Mononuclear cell (primary cell): Measurements from ENCODE around the gene DRAM1. TPM values are rescaled to one million over a fixed set of nuclear protein-coding genes. Genes with fewer than 3 reads are reported as not detected.

Experiments
- H3K27me3 ChIP-seq: 2 replicates; pipeline ENCODE4 v1.6.0; 2011; ENCODE audit warnings: low read length, control low read depth; ENCODE audit not compliant: insufficient read depth
- H3K4me1 ChIP-seq: 2 replicates; pipeline ENCODE4 v1.5.1; 2011; ENCODE audit warnings: mild to moderate bottlenecking, low read length, control low read depth; ENCODE audit not compliant: insufficient read depth
- H3K4me3 ChIP-seq: 2 replicates; pipeline ENCODE4 v1.5.1; 2011; ENCODE audit warnings: mild to moderate bottlenecking, low read length, moderate library complexity
- H3K9me3 ChIP-seq: 2 replicates; pipeline ENCODE4 v1.5.1; 2011; ENCODE audit warnings: low read depth, mild to moderate bottlenecking, control low read depth, low read length
- total RNA-seq: library from RNA; depleted of rRNA; stranded (reverse); fragments of >200 nt; gene quantifications from one replicate; pipeline ENCODE4 v1.2.3, GENCODE V29; 2012

The DRAM1 gene
- total RNA-seq, 1 donor, result 23.6 TPM

GRCh38 chr12:101935890-101936746 lies 58.7 kb downstream of the DRAM1 start:
- Histone ChIP-seq H3K4me3 (no peak overlapping the region), H3K4me1 (peaks cover 42% of the 10 kb centered on the region), H3K27me3 (no peaks in the 10 kb centered on the region), H3K9me3 (no peaks in the 10 kb centered on the region)

- Histone ChIP-seq H3K4me3 (no peak overlapping the region), H3K4me1 (peaks cover 39% of the 10 kb centered on the region), H3K27me3 (no peaks in the 10 kb centered on the region), H3K9me3 (no peaks in the 10 kb centered on the region)
Observed at GRCh38 chr12:101939306-101939705, 61.9 kb downstream of the DRAM1 start.

GRCh38 chr12:101939856-101940265 lies 62.5 kb downstream of the DRAM1 start:
- peaks cover 37% of the 10 kb centered on the region for H3K4me1 ChIP-seq
- no peak overlapping the region for H3K4me3 ChIP-seq
- H3K9me3 ChIP-seq, result no peaks in the 10 kb centered on the region
- no peaks in the 10 kb centered on the region for H3K27me3 ChIP-seq

- peaks cover 32% of the 10 kb centered on the region for H3K4me1 ChIP-seq
- H3K4me3 ChIP-seq, result no peak overlapping the region
- no peaks in the 10 kb centered on the region for H3K27me3 ChIP-seq
- no peaks in the 10 kb centered on the region for H3K9me3 ChIP-seq
Observed at GRCh38 chr12:101940400-101940950, 63.1 kb downstream of the DRAM1 start.

- H3K9me3 ChIP-seq, result no peaks in the 10 kb centered on the region
- H3K27me3 ChIP-seq, result no peaks in the 10 kb centered on the region
- H3K4me3 ChIP-seq, result no peak overlapping the region
- peaks cover 22% of the 10 kb centered on the region for H3K4me1 ChIP-seq
Observed at GRCh38 chr12:101941306-101942249, 64.2 kb downstream of the DRAM1 start.

- H3K27me3 ChIP-seq, result no peaks in the 10 kb centered on the region
- H3K9me3 ChIP-seq, result no peaks in the 10 kb centered on the region
- no peak overlapping the region for H3K4me3 ChIP-seq
- H3K4me1 ChIP-seq, result peaks cover 16% of the 10 kb centered on the region
Observed at GRCh38 chr12:101942250-101942605, 64.8 kb downstream of the DRAM1 start.

- Histone ChIP-seq H3K27me3 (no peaks in the 10 kb centered on the region), H3K9me3 (no peaks in the 10 kb centered on the region), H3K4me1 (peaks cover 16% of the 10 kb centered on the region), H3K4me3 (no peak overlapping the region)
Observed at GRCh38 chr12:101945369-101946232, 68.2 kb downstream of the DRAM1 start.

GRCh38 chr12:101946233-101946611 lies 68.8 kb downstream of the DRAM1 start:
- no peaks in the 10 kb centered on the region for H3K9me3 ChIP-seq
- no peak overlapping the region for H3K4me3 ChIP-seq
- no peaks in the 10 kb centered on the region for H3K27me3 ChIP-seq
- peaks cover 10% of the 10 kb centered on the region for H3K4me1 ChIP-seq

GRCh38 chr12:101947316-101947715 lies 69.9 kb downstream of the DRAM1 start:
- H3K4me1 ChIP-seq, result no peaks in the 10 kb centered on the region
- no peak overlapping the region for H3K4me3 ChIP-seq
- no peaks in the 10 kb centered on the region for H3K9me3 ChIP-seq
- no peaks in the 10 kb centered on the region for H3K27me3 ChIP-seq

- H3K9me3 ChIP-seq, result no peaks in the 10 kb centered on the region
- H3K4me1 ChIP-seq, result no peaks in the 10 kb centered on the region
- H3K27me3 ChIP-seq, result no peaks in the 10 kb centered on the region
- H3K4me3 ChIP-seq, result no peak overlapping the region
Observed at GRCh38 chr12:101948365-101948764, 71.0 kb downstream of the DRAM1 start.

- H3K4me3 ChIP-seq, result no peak overlapping the region
- H3K4me1 ChIP-seq, result no peaks in the 10 kb centered on the region
- H3K9me3 ChIP-seq, result no peaks in the 10 kb centered on the region
- no peaks in the 10 kb centered on the region for H3K27me3 ChIP-seq
Observed at GRCh38 chr12:101951002-101951670, 73.8 kb downstream of the DRAM1 start.

- Histone ChIP-seq H3K9me3 (no peaks in the 10 kb centered on the region), H3K4me1 (no peaks in the 10 kb centered on the region)
Observed at GRCh38 chr12:101954113-101954512, 76.7 kb downstream of the DRAM1 start.

GRCh38 chr12:101954676-101955075 lies 77.3 kb downstream of the DRAM1 start:
- Histone ChIP-seq H3K9me3 (no peaks in the 10 kb centered on the region), H3K27me3 (no peaks in the 10 kb centered on the region), H3K4me3 (no peak overlapping the region), H3K4me1 (no peaks in the 10 kb centered on the region)

More at GRCh38 chr12:101954113-101954512, 76.7 kb downstream of the DRAM1 start:
- H3K27me3 ChIP-seq, result no peaks in the 10 kb centered on the region
- H3K4me3 ChIP-seq, result no peak overlapping the region
